Measurements from ENCODE around the gene ZSWIM3. TPM values are rescaled to one million over a fixed set of nuclear protein-coding genes. Genes with fewer than 3 reads are reported as not detected.

ZSWIM3 gene
- total RNA-seq, 1 donor from 2014 or later: 3.7 TPM

GRCh38 chr20:45850238-45850637 is 7.2 kb upstream of the ZSWIM3 start:
- TF ChIP-seq CTCF (IDR thresholded peaks at IDR 0.05; ENCODE audit: insufficient read depth, low read length, severe bottlenecking): no peak
- Histone ChIP-seq H3K4me3 (ENCODE audit: low read depth, low read length) (no peak overlapping the region), H3K27me3 (ENCODE audit: control insufficient read depth, insufficient read depth, low read length) (no peaks in the 10 kb centered on the region), H3K36me3 (ENCODE audit: control insufficient read depth, insufficient read depth, low read length) (peaks cover 15% of the 10 kb centered on the region)
- no peak for FAIRE-seq
- DNase-seq (ENCODE audit: low read depth): no peak

GRCh38 chr20:45850926-45851325 is 6.5 kb upstream of the ZSWIM3 start:
- H3K27me3 ChIP-seq (ENCODE audit: control insufficient read depth, insufficient read depth, low read length): no peaks in the 10 kb centered on the region
- peaks cover 15% of the 10 kb centered on the region for H3K36me3 ChIP-seq (ENCODE audit: control insufficient read depth, insufficient read depth, low read length)
- FAIRE-seq: no peak
- H3K4me3 ChIP-seq (ENCODE audit: low read depth, low read length): no peak overlapping the region
- TF ChIP-seq CTCF (IDR thresholded peaks at IDR 0.05; ENCODE audit: insufficient read depth, low read length, severe bottlenecking): no peak
- no peak for DNase-seq (ENCODE audit: low read depth)

GRCh38 chr20:45851501-45851900 is 5.9 kb upstream of the ZSWIM3 start:
- TF ChIP-seq CTCF (IDR thresholded peaks at IDR 0.05; ENCODE audit: insufficient read depth, low read length, severe bottlenecking): no peak
- no peaks in the 10 kb centered on the region for H3K27me3 ChIP-seq (ENCODE audit: control insufficient read depth, insufficient read depth, low read length)
- no peak overlapping the region for H3K4me3 ChIP-seq (ENCODE audit: low read depth, low read length)
- H3K36me3 ChIP-seq (ENCODE audit: control insufficient read depth, insufficient read depth, low read length): peaks cover 13% of the 10 kb centered on the region
- FAIRE-seq (no peak), DNase-seq (ENCODE audit: low read depth) (no peak)

- Histone ChIP-seq H3K4me3 (ENCODE audit: low read depth, low read length) (no peak overlapping the region), H3K36me3 (ENCODE audit: control insufficient read depth, insufficient read depth, low read length) (peaks cover 12% of the 10 kb centered on the region), H3K27me3 (ENCODE audit: control insufficient read depth, insufficient read depth, low read length) (no peaks in the 10 kb centered on the region)
- DNase-seq (ENCODE audit: low read depth) (no peak), FAIRE-seq (no peak)
- TF ChIP-seq CTCF (IDR thresholded peaks at IDR 0.05; ENCODE audit: insufficient read depth, low read length, severe bottlenecking): no peak
These were observed 5.1 kb upstream of the ZSWIM3 start for GRCh38 chr20:45852326-45852725.

GRCh38 chr20:45853484-45853883 is 3.9 kb upstream of the ZSWIM3 start:
- TF ChIP-seq CTCF (IDR thresholded peaks at IDR 0.05; ENCODE audit: insufficient read depth, low read length, severe bottlenecking): no peak
- DNase-seq (ENCODE audit: low read depth) (no peak), FAIRE-seq (no peak)
- H3K36me3 ChIP-seq (ENCODE audit: control insufficient read depth, insufficient read depth, low read length): peaks cover 8% of the 10 kb centered on the region
- H3K4me3 ChIP-seq (ENCODE audit: low read depth, low read length): no peak overlapping the region
- no peaks in the 10 kb centered on the region for H3K27me3 ChIP-seq (ENCODE audit: control insufficient read depth, insufficient read depth, low read length)

GRCh38 chr20:45857882-45858216 is 435 bp downstream of the ZSWIM3 start:
- Histone ChIP-seq H3K36me3 (ENCODE audit: control insufficient read depth, insufficient read depth, low read length) (peaks cover 6% of the 10 kb centered on the region), H3K27me3 (ENCODE audit: control insufficient read depth, insufficient read depth, low read length) (no peaks in the 10 kb centered on the region), H3K4me3 (ENCODE audit: low read depth, low read length) (peak overlapping the region; percentile 68)
- no peak for TF ChIP-seq CTCF (IDR thresholded peaks at IDR 0.05; ENCODE audit: insufficient read depth, low read length, severe bottlenecking)
- DNase-seq (ENCODE audit: low read depth) (no peak), FAIRE-seq (no peak)
